Activated gamma-delta T cell treated with anti-CD3 and anti-CD28 coated beads, Interleukin-2, amount 50 U/mL, for 16 hours (primary cell): ENCODE data around the gene FZD8.
"Not testable (repeated sequence)": the region's sequence is repeated elsewhere in the genome, so short reads cannot be mapped to it uniquely, and the experiment has no call there.

ENCODE experiments used
- DNase-seq: peaks from one replicate; pipeline ENCODE4 v3.0.0-alpha.2; 2020; ENCODE audit warnings: low read depth

Gene FZD8, protein sequence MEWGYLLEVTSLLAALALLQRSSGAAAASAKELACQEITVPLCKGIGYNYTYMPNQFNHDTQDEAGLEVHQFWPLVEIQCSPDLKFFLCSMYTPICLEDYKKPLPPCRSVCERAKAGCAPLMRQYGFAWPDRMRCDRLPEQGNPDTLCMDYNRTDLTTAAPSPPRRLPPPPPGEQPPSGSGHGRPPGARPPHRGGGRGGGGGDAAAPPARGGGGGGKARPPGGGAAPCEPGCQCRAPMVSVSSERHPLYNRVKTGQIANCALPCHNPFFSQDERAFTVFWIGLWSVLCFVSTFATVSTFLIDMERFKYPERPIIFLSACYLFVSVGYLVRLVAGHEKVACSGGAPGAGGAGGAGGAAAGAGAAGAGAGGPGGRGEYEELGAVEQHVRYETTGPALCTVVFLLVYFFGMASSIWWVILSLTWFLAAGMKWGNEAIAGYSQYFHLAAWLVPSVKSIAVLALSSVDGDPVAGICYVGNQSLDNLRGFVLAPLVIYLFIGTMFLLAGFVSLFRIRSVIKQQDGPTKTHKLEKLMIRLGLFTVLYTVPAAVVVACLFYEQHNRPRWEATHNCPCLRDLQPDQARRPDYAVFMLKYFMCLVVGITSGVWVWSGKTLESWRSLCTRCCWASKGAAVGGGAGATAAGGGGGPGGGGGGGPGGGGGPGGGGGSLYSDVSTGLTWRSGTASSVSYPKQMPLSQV

DNA sequence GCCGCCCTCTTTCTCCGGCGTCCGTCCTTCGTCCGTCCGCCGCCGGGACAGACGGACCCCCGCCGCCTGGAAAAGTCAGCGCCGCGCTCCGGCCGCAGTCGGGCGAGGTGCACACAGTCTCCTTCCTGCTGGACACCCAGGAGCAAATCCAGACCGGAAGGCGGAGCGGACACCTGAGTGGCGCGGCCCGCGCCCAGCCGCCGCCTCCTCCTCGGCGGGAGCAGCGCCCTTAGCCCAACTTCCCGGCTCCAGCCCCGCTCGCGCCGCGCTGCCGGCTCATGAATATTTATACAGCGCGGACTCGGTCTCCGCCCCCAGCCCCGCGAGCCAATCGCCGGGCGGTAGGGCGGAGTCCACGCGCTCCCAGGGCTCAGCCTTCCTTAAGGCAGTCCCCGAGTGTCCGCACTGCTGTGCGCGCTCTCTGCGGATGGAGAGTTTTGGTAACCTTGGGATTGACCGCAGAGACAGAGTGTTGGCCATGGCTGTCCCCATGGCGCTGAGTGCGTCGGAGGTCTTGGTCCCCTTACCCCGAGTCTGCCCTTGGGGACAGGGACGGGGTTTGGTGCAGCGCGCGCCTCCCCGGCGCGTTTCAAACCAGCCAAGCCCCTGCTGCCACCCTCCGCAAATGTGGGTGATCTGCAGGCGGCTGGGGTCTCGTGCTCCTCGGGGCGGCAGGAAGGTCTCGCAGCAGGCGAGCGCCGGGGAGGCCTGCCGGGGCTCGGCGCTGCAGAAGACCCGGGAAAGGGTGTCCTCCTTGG is at the start of gene FZD8:
TSS of gene FZD8 (minus strand) at position 262 of the 758 bp plus-strand sequence. CDS start 867 bp downstream, outside the sequence.
- DNase-seq = peak; percentile 27

DNA sequence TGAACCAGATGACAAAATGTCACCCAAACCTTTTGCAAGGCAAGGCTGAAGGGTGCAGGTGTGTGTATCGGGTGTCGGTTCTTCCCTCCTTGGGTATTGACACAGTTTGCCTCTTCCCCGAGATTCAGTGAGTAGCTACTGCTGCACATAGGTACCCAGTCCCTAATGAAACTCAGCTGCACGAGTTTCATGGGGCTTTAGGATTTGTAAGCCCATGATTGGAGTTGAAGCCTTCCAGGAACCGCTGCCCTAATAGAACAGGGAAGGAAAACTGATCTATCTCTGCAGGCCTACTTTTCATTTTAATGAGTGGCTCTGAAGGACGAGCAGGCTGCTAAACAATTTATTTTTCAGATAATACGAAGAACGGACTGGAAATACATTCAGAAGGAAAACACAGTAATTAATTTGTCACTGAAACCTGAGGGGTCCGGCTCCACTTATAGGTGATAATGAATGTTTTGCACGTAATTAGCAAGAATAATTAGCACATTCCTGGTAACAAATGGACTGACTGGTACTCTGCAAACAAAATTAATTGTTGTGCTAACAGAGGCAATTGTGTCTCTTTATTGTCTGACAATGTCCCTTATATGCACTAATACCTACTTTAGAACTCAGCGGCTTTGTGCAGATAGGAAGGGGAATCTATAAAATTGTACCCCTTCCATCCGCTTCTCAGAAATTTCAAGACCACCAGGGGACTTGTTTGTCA is 49.6 kb upstream of the FZD8 start:
- no peak for DNase-seq

DNA sequence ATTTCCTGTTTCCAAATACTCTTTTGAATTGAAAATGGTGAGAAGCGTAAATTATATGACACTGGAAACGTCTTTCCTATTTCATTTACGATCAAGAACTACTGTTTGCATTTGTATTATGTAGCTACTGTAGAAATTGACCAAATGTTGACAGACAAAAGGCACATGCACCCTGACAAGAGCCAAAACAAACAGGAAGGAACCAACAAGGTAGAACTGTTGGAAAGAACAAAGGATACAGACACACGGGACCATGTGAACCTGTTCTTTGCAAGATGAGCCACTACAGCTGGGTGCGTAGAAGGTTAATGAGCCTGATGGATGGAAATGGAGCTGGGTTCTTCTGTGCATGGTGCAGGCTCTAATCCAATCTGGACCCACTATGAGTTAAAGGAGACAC is 48.4 kb upstream of the FZD8 start:
- DNase-seq = no peak

DNA sequence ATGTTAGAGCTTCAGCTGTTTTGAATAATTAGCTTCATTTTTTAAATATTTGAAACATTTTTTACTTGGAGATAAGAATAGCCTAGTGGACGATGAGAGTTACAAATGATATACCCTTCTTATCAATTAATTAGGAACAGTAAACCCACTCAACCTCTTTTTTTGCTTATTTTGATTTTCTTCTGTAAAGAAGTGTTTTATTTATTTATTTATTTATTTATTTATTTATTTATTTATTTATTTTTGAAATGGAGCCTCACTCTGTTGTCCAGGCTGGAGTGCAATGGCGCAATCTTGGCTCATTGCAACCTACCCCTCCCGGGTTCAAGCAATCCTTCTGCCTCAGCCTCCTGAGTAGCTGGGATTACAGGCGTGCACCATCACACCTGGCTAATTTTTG is 43.8 kb upstream of the FZD8 start:
- DNase-seq = not testable (repeated sequence)

DNA sequence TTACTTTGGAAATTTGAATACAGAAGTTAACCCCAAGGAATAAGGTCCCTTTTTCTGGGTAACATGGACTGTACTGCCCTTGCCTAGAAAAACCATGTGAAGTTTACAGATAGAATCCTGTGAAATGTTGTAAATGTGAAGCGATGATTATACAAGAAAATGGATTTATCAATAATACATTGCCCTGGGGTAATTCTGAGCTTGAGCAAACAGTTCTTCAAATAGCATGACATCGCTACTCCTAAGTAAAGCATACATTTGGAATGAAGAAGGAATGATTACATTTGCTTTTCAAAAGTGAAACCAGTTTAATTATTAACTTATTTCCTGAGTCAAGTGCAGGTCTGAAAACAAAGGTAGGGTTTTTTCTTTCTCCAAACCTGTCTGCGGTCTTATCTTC is 43.3 kb upstream of the FZD8 start:
- no peak for DNase-seq

DNA sequence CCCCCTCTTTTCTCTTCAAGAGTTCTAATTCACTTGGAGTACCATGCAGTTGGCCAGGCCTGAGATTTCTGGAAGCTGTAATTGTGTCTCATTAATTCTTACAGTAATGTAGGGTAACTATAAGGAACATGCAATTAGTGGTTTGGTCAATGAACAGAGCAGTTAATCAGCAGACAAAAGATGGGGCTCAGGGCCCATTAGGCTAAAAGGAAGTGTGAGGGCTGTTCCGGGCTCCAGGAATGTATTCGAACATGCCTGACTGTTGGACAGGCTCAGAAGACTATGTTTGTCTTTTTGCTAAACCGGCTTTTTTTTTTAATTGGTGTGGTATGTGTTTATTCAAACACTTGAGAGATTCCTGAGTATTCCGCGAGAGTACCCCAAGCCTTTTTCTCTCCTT is 42.5 kb upstream of the FZD8 start:
- no peak for DNase-seq

DNA sequence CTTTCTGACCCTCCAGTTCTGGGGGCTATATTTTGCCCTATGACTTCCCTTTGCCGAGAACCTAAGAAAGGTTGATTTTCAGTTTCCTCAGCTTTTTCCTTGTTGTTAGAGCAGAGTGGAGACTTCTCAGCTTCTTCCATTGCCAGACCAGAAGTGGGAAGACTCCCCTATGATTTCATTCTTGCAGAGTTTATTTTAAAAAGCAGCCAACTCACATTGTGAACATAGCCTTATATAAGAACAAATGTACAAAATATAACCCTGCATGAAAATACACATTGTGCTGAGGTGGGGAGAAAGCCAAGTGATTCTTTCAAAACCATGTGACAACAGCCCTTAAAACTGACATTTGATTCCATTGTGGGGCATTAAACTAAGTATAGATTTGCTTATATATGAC is 33.8 kb upstream of the FZD8 start:
- DNase-seq = no peak

DNA sequence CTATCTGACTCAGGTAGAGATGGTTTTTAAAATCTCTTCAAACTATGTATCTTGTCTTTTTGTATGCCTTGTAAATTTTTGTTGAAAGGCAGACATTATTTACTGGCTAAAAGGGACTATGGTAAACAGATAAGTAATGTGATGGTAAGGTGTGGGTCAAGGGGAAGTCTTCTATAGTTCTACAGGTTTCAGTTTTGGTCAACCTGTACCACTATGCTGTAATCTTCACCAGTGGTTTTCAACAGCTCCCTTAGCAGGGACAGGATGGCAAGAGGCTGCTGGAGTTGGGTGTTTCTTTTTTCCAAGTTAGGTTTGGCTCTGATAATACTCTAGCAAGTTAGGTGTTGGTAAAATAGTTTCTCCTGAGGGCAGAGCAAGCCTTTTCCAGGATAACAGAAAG is 32.7 kb upstream of the FZD8 start:
- DNase-seq = no peak

DNA sequence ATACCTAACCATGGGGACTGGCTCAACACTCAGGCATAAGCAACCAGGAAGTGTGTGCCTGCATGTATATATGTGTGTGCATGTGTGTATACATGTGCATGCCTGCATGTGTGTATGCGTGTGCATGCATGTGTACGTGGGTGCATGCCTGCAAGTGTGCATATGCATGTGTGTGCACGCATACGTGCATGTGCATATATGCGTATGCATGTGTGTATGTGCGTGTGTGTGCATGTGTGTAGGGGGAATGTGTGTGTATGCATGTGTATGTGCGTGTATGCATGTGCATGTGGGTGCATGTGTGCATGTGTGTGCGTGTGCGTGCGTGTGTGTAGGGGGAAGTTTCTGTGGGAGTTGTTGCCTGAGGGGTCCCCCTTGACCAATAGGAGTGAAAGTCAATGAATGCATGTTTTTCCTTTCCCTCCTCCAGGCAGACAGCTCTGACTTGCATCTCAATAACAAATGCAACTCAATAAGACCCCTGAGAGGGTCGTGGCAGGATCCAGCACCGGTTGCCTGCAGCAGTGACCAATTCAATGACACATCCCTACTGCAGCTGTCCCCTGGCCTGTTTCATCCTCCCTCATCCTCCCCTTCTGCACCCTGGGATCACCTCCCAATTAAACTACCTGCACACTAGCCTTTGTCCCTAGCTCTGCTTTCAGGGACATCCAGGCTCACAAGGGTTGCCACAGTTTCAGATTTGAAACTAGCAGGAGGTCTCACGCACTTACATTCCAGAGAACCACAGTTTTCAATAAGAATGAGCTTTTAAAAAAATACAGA is 27.0 kb upstream of the FZD8 start:
- no peak for DNase-seq

DNA sequence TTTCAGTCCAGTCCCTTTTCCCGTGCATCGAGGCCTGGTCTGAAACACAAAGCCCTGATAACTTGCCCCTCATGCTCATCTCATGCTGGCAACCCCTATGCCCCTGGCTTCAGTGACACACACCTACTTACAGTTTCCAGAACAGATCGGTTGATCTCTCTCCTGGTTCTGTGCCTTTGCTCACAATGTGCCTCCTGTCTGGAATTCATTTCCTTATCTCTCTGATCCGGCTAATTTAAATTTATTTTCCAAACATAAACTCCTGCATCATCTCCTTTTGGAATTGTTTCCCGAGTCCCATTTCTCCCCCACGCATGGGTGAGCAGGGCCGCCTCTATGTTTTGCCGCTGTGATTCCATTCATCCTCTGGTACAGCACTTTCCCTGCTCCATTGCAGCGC is 25.9 kb upstream of the FZD8 start:
- no peak for DNase-seq

DNA sequence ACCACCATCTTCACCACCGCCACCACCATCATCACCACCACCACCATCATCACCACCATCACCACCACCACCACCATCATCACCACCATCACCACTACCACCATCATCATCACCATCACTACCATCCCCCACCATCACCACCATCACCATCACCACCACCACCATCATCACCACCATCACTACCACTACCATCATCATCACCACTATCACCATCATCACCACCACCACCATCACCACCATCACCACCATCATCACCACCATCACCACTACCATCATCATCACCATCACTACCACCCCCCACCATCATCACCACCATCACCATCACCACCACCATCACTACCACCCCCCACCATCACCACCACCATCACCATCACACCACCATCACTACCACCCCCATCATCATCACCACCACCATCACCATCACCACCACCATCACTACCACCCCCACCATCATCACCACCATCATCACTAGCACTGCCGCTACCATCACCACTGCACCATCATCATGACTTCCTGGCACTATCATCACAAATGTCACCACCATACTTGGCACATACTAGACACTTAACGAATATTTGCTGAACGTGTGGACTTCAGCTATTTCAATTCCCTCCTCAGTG is 25.3 kb upstream of the FZD8 start:
- no peak for DNase-seq

DNA sequence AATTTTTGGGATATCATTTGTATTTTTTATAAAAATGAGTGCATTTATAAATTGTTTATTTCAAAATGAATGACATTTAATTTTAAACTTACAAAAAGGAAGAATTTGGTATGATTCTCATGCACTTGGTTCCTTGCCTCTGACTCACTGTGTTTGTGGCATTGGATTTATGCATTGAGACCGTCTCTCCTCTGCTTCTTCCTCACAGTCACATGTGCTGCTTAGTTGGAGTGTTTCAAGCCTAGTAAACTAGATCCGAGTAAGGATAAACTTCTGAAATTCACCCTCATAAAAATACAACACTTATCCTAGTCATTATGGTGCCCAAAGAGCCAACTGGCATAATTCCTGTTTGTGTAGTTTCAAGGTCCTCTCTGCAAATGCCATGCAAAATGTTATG is 19.1 kb upstream of the FZD8 start:
- no peak for DNase-seq

DNA sequence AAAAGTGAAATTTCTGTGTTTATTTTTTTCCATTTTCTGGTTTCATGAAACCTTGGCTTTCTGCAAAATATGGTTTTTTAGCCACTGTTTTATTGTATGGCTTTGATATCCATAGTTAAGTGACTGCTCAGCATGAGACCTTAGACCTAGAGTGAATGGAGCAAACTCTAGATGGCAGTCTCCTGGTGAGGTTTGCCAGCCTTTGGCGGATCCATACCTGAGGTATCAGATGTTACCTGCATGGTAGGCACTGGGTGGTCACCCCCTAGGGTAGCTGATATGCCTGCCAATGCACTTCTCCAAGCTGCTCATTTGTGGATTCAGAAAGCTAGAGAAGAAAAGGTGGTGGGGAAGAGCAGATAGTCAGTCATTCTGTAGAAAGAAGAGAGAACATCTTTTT is 17.4 kb upstream of the FZD8 start:
- DNase-seq = no peak

DNA sequence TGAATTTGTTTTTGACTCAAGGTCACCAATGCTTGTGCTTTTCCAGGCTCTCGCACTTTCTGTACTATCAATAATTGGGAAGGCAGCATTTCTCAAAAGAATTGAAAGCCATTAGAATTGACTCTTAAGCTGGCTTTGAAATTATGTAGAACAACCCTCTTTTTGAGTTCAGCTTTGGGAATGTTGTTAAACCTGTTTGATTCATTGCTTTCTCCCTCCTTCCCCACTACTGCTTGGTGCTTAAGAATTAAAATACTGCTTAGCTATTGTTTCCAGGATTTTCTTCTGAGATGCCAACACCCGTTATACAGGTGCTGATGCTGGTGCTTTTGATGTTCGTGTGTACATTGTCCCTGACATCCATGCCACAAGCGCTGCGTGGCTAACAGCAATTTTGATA is 15.5 kb upstream of the FZD8 start:
- no peak for DNase-seq

DNA sequence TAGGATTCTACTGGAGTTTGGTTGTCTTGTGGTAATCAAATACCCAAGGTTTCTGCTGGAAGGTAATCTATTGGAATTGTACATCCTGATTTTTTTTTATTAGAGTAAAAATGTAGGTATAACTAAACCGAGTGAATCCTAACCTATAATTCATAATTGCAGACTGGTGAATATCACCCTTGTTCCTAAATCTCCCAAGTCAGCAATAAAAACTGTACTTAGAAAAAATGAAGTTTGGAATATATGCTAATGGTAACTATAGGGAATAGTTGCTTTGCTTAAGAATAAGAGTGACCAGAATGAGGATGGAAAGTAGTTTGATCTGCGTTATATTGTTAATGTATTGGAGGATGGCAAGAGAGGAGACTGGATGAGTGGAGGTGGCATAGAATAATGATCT is 10.7 kb upstream of the FZD8 start:
- DNase-seq = no peak

DNA sequence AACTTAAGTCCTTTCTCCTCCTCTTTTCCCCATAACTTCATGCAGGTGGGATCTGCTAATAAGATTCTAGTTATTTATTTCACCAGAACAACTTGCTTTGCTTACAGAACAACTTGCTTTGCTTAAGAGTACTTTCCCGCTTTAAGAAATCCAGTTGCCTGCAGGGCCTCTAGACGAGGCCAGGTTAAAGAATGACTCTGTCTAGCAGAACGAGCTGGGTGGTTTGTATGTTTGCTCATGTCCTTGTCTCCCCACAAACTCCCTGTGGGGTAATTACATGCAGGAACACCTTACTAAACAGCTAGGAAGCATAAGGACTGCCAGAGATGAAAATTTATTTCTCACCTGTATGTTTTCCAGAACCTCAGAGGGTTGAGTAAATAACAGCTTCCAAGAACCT is 8.8 kb upstream of the FZD8 start:
- DNase-seq = no peak

DNA sequence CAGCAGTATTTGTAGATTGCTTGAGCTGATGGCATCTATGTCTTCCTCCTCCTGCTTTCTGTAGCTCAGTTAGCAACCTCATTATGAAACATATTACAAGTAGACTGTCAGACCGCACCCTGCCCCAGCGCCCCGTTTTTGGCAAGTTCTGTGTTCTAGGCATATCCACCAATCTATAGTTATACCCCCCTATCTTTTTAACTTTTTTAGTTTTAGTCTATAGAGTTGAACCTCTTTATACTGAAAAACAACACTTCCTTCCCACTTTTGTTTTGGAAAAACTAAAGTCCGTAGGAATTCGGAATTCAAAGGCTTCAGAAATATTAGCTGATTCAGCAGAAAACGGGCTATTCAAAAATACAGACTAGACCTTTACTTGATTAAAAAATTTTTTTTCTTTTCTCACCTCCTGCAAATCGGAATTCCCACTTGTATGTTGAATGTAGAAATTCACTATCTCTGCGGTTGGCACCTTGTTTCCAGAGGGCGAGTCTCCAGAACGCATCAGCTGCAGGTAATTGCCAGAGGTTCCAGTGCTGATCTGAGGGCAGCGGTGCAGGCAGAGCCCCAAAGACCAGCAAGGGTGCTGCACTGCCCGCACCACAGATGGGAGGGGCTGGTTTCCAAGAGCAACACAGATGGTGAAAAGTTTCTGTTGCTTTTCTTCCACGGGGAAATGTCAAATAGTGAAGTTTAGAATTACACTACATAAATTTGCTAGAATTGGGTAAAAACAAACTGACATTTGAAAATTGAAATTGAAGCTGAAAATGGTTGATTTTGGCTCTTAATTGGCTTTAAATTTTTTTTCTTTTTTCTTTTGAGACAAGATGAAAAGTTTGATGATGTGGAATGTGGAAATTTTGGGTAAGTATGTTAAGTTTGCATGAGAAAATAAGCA is 2.2 kb upstream of the FZD8 start:
- no peak for DNase-seq

DNA sequence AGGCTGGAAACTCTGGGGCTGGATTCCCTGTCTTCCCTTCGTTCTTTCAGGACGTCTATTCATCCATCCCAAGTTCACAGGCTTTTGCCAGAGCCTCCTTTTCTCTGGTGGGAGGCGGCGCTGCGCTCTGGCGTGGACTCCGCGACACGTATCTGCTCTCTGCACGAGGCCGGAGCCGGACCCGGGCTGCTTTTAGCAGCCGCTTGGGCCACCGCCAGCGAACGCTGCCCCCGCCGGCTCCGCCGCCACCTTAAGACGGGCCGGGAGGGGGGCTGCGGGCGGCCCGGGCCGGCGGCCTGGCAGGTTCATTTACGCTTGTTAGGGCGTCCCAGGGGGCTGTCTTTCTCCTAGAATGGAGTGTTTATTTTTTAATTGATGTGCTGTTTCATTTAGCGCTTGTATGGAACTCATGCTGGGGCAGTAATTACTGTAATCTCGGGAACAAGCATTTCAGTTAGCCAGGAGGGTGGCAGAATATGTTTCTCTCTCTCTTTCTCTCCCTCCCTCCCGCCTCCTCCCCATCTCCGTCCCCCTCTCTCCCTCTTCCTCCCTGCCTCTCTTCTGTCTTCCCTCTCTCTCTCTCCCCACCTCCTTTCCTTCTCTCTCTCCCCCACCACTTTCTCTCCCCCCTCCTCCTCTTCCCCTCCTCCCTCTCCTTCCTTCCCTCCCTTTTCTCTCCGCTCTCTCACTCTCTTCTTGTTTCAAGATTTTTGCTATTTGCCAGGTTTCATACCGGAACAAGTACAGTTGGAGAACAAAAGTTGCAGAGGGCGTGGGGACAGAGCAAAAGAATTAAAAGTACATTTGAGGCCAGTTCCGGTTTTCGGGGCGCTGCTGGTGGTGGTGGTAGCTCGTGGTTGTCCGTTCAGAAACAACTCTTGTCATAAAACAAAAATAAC is 1.3 kb upstream of the FZD8 start:
- no peak for DNase-seq

DNA sequence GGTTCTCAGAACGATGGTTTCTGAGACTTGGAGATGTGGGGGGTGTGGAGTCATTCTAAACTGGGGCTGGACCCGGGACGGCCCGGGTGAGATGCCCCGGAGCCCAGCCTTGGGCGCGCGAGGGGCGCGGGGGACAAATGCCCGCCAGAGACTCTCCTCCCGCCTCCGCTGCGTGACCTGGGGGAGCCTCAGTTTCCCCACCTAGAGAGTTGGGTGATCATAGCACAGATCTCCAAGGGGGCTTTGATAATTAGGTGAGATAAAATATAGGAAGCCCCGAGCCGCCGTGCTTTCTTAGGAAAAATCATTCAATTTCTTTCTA is 658 bp upstream of the FZD8 start:
- DNase-seq = no peak
